Glutamatergic neuron (in vitro differentiated cells): Measurements from ENCODE around the gene IRF1. TPM values are rescaled to one million over a fixed set of nuclear protein-coding genes. Genes with fewer than 3 reads are reported as not detected.
A peak's percentile ranks its signal among the peaks of the same experiment; 100 is the strongest.

Experiments used
- DNase-seq: peaks from one replicate; pipeline ENCODE4 v3.0.0; 2022
- H3K27ac Mint-ChIP-seq: one replicate; pipeline ENCODE4 v1.8.0; 2020; ENCODE audit warnings: mild to moderate bottlenecking, mixed read lengths, inconsistent platforms; ENCODE audit not compliant: unreplicated experiment
- H3K27me3 Mint-ChIP-seq: one replicate; pipeline ENCODE4 v1.8.0; 2020; ENCODE audit warnings: mild to moderate bottlenecking, moderate library complexity, mixed read lengths, inconsistent platforms; ENCODE audit not compliant: unreplicated experiment
- H3K36me3 Mint-ChIP-seq: one replicate; pipeline ENCODE4 v1.8.0; 2020; ENCODE audit warnings: mild to moderate bottlenecking, mixed read lengths, inconsistent platforms; ENCODE audit not compliant: unreplicated experiment
- H3K4me1 Mint-ChIP-seq: one replicate; pipeline ENCODE4 v1.8.0; 2020; ENCODE audit warnings: mild to moderate bottlenecking, low read depth, mixed read lengths, inconsistent platforms; ENCODE audit not compliant: unreplicated experiment
- H3K4me3 Mint-ChIP-seq: one replicate; pipeline ENCODE4 v1.8.0; 2020; ENCODE audit warnings: mild to moderate bottlenecking, mixed read lengths, inconsistent platforms; ENCODE audit not compliant: unreplicated experiment
- H3K9me3 Mint-ChIP-seq: one replicate; pipeline ENCODE4 v1.8.0; 2020; ENCODE audit warnings: mild to moderate bottlenecking, moderate library complexity, mixed read lengths, inconsistent platforms; ENCODE audit not compliant: unreplicated experiment
- total RNA-seq: library from RNA; stranded (reverse); fragmentation: NEBNext Ultra II Directional; extraction: Animal tissue kit (Norgen Biotek cat#: 25700); gene quantifications from one replicate; pipeline ENCODE4 v1.2.1, GENCODE V29; 2021; ENCODE audit not compliant: unreplicated experiment
- TF ChIP-seq, protein P1 (sequence below): fragments of 200-600 bp; sonication (generic); IDR thresholded peaks from one replicate; pipeline ENCODE4 v1.5.0; 2021; ENCODE audit not compliant: partially characterized antibody, unreplicated experiment

IRF1 gene
- total RNA-seq, 1 donor from 2014 or later = 2.8 TPM

DNA sequence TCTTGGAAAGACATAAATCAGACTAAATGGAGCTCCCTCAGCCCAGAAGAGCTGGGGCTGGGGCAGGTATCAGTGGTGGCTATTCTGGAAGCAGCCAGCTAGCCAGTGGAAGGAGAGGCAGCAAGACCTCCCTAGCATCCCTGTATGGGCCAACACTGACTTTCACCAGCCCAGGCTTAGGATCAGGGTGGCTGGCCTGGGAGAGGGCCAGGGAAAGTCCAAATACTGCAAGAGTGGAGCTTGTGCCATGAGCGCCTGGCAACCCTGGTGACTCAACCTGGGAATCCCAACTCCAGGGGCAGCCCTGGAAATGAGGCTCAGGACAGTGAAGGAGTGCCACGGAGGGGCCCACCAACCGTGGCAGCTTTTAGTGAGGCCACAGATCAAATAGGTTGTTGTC lies 7.6 kb upstream of the IRF1 start:
- Mint-ChIP-seq H3K36me3 (no peaks in the 10 kb centered on the region), H3K9me3 (peaks cover 2% of the 10 kb centered on the region), H3K27ac (no peak overlapping the region), H3K4me1 (no peaks in the 10 kb centered on the region), H3K27me3 (peaks cover 14% of the 10 kb centered on the region), H3K4me3 (no peak overlapping the region)
- TF ChIP-seq, protein P1, sequence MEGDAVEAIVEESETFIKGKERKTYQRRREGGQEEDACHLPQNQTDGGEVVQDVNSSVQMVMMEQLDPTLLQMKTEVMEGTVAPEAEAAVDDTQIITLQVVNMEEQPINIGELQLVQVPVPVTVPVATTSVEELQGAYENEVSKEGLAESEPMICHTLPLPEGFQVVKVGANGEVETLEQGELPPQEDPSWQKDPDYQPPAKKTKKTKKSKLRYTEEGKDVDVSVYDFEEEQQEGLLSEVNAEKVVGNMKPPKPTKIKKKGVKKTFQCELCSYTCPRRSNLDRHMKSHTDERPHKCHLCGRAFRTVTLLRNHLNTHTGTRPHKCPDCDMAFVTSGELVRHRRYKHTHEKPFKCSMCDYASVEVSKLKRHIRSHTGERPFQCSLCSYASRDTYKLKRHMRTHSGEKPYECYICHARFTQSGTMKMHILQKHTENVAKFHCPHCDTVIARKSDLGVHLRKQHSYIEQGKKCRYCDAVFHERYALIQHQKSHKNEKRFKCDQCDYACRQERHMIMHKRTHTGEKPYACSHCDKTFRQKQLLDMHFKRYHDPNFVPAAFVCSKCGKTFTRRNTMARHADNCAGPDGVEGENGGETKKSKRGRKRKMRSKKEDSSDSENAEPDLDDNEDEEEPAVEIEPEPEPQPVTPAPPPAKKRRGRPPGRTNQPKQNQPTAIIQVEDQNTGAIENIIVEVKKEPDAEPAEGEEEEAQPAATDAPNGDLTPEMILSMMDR = no peak
- no peak for DNase-seq

DNA sequence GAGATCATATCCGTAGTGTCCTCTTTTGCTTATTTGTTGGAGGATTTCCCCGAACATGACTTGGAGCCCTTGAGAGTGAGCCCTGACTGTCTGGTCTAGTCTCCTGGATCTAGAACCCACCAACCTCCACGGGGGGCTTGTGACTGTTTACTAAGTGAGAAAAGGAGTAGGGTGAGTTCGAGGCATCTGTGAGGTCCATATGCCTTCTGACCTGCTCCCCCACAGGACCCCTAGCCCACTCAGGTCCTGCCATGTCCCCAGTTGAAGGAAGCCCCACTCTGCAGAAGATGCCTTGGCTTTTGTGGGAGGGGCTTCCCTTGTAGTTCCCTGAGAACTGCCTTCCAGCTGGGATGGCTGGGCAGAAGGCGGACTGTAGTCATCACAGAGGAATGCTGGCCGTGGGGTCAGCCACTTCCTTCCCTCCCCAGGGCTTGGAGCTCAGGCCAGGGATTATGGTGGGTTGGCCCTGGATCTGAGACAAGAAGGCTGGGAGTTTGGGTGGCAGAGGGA lies 7.0 kb upstream of the IRF1 start:
- TF ChIP-seq, protein P1 = no peak
- Mint-ChIP-seq H3K9me3 (peaks cover 2% of the 10 kb centered on the region), H3K4me3 (peak overlapping the region; percentile 77), H3K36me3 (no peaks in the 10 kb centered on the region), H3K4me1 (no peaks in the 10 kb centered on the region), H3K27me3 (peaks cover 14% of the 10 kb centered on the region), H3K27ac (no peak overlapping the region)
- no peak for DNase-seq

DNA sequence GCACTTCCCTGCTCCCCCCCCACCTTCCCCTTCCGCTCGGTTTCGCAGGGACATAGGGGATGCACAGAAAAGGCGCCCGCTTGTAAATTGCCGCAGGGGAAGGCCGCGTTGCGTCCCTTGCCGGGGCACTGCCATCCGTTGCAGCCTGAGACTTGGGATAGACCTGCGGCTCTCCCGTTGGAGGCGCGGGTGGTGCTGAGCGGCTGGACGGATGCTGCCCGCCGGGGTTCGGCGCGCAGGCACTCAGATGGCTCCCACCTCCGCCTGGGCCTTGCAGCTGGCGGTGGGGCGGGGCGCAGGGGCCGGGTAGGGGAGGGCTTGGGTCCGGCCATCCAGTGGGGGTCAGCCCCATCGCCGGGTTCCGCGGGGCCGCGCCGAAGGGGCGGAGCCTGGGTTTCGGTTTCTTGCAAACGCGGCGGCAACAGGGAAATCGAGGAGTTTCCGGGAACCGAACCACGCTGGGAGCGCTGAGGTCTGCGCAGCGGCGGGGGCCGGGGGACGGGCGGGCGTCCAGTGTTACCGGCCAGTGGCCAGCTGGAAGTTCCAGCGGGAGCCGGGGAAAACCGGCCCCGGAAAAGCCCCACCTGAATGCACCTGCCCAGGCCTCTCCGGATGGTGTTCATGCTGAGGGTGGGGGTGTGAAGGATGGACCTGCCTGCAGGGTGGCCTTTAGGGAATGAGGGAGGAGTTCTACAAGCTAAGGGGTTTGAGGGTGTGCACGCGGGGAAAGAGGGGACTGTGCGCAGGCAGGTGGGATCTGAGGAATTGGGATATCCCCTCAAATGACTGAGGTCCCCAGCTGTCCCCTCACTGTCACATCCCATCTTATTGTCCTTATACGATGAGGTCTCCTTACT lies 6.3 kb upstream of the IRF1 start:
- Mint-ChIP-seq H3K9me3 (peaks cover 2% of the 10 kb centered on the region), H3K27ac (no peak overlapping the region), H3K27me3 (peaks cover 19% of the 10 kb centered on the region), H3K4me3 (peak overlapping the region; percentile 81), H3K36me3 (no peaks in the 10 kb centered on the region), H3K4me1 (no peaks in the 10 kb centered on the region)
- DNase-seq = peak; percentile 50
- TF ChIP-seq, protein P1 = no peak

DNA sequence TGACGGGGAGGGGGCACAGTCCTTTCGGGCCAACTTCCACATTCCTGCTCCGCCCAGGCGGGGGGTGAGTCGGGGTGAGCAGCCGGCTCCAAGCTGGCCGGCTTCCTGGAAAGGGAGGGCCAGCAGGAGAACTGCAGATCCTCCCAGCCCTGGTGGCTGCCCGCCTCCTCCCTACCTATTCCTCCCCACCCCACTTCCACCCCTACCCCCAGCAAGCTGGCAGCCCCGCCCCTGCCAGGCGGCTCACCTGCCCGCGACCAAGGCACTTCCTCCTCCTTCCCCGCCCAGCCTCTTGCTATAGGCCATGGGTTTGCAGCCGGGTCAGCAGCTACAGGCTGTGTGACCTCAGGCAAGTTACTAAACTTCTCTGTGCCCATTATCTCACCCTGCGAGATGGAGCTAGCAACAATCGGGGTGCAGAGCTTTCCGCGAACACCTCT lies 5.6 kb upstream of the IRF1 start:
- H3K36me3 Mint-ChIP-seq = no peaks in the 10 kb centered on the region
- DNase-seq = no peak
- TF ChIP-seq, protein P1 = no peak
- no peak overlapping the region for H3K27ac Mint-ChIP-seq
- no peaks in the 10 kb centered on the region for H3K4me1 Mint-ChIP-seq
- H3K27me3 Mint-ChIP-seq = peaks cover 21% of the 10 kb centered on the region
- peaks cover 2% of the 10 kb centered on the region for H3K9me3 Mint-ChIP-seq
- peak overlapping the region; percentile 81 for H3K4me3 Mint-ChIP-seq

DNA sequence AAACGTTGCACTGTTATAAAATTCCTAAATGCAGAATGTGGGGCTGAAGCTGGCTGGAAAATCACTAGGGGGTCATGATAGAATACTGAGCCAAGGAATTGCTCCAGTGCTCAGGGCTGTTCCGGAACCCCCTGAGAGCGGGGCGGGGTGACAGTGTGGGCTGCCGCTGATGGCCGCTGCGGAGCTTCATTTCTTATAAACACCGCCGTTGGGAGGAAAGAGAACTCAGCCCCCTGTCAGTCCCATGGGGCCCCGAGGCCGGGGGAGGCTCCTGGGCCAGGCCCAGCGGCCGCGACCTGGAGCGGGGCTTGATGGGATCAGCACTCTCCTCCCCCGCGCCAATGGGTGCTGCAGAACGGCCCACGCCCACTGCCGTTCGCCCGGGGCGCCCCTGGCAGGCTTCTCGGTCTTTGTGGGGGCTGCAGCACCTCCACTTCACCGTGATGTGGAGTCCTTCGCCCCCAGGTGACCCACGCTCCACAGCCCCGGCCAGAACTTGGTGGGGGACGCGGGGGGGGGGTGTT lies 5.2 kb upstream of the IRF1 start:
- H3K9me3 Mint-ChIP-seq = peaks cover 2% of the 10 kb centered on the region
- no peaks in the 10 kb centered on the region for H3K4me1 Mint-ChIP-seq
- H3K27ac Mint-ChIP-seq = no peak overlapping the region
- TF ChIP-seq, protein P1 = no peak
- peak; percentile 59 for DNase-seq
- no peaks in the 10 kb centered on the region for H3K36me3 Mint-ChIP-seq
- peaks cover 21% of the 10 kb centered on the region for H3K27me3 Mint-ChIP-seq
- H3K4me3 Mint-ChIP-seq = peak overlapping the region; percentile 68
